ENCODE data around the gene SEC61B. TPM values are rescaled to one million over a fixed set of nuclear protein-coding genes. Genes with fewer than 3 reads are reported as not detected.

The SEC61B gene
- total RNA-seq, 4 donors from 2014 or later, result 41.0 to 99.0 (median 75.1) TPM

DNA sequence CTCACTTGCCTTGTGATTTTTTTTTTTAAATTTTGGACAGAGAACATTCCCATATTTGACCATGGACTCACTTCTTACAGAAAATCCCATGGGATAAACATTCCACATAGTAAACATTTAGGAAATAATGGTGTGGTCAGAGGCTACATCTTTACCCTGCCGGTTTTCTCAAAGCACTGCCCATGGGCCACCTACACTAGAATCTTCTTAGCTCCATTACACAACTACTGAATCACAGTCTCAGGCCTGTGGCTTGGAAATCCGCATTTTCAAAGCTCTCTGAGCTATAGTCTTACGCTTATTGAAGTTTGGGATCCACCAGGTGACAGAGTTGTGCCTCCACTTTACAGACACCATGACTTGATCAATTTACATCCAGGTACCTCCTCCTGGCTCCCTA is 39.7 kb upstream of the SEC61B start:
- H3K4me3 ChIP-seq, result no peak overlapping the region
- TF ChIP-seq EP300 (IDR thresholded peaks at IDR 0.05) (no peak), CTCF (IDR thresholded peaks at IDR 0.05) (no peak)
- WGBS, 2 donors, result 89 to 91% methylated on average over 3 of the region's 3 CpGs

DNA sequence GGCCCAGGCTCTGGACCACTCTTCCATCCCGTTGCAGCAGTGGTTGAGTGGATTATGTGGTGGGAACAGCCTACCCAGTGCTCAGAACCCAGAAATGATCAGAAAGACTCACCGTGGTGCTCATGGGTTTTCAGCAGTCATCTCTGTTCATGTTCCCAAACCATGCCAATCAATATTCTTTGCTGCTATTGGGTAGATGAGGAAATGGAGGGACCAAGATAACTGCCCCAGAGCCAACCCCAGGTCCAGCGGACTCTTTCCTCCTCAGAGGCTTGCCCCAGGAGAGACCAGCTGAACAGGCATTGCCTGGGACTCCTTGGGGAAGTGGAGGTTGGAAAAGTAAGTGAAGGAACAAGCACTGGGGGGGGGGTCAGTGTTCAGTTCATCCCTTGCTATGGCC is 38.5 kb upstream of the SEC61B start:
- no peaks in the 10 kb centered on the region for H3K27me3 ChIP-seq
- peaks cover 0 to 14% (median 0%) of the 10 kb centered on the region in 4 donors for H3K4me1 ChIP-seq
- no peaks in the 10 kb centered on the region for H3K36me3 ChIP-seq
- H3K9me3 ChIP-seq, result no peaks in the 10 kb centered on the region
- H3K27ac ChIP-seq, result peak overlapping the region in 1 of 4 donors; percentile 52
- no peak for DNase-seq (ENCODE audit: low spot score in 2 of 2)
- H3K4me3 ChIP-seq, result no peak overlapping the region
- no peak for TF ChIP-seq CTCF (IDR thresholded peaks at IDR 0.05)
- TF ChIP-seq EP300 (IDR thresholded peaks at IDR 0.05), result no peak
- TF ChIP-seq POLR2A (IDR thresholded peaks at IDR 0.05), result no peak
- WGBS, 2 donors, result 91 to 98% methylated on average over 3 of the region's 3 CpGs

More for the DNA sequence above, 39.7 kb upstream of the SEC61B start:
- no peak for DNase-seq (ENCODE audit: low spot score in 2 of 2)
- H3K4me1 ChIP-seq, result peaks cover 0 to 14% (median 0%) of the 10 kb centered on the region in 4 donors
- no peaks in the 10 kb centered on the region for H3K27me3 ChIP-seq
- H3K9me3 ChIP-seq, result no peaks in the 10 kb centered on the region
- no peak overlapping the region for H3K27ac ChIP-seq
- no peaks in the 10 kb centered on the region for H3K36me3 ChIP-seq

- Histone ChIP-seq H3K9me3 (no peaks in the 10 kb centered on the region), H3K36me3 (no peaks in the 10 kb centered on the region), H3K4me3 (peak overlapping the region in 1 of 4 donors; percentile 31), H3K4me1 (peaks cover 0 to 14% (median 0%) of the 10 kb centered on the region in 4 donors), H3K27me3 (no peaks in the 10 kb centered on the region), H3K27ac (peak overlapping the region in 2 of 4 donors; percentile 45 to 52)
- WGBS, 2 donors, result 31 to 33% methylated on average over 10 of the region's 10 CpGs
- TF ChIP-seq POLR2A (IDR thresholded peaks at IDR 0.05) (no peak), EP300 (IDR thresholded peaks at IDR 0.05) (no peak), CTCF (IDR thresholded peaks at IDR 0.05) (no peak)
- DNase-seq (ENCODE audit: low spot score in 2 of 2), result peak; percentile 18 to 24
Measured at GRCh38 chr9:99184110-99184474, 38.0 kb upstream of the SEC61B start.

DNA sequence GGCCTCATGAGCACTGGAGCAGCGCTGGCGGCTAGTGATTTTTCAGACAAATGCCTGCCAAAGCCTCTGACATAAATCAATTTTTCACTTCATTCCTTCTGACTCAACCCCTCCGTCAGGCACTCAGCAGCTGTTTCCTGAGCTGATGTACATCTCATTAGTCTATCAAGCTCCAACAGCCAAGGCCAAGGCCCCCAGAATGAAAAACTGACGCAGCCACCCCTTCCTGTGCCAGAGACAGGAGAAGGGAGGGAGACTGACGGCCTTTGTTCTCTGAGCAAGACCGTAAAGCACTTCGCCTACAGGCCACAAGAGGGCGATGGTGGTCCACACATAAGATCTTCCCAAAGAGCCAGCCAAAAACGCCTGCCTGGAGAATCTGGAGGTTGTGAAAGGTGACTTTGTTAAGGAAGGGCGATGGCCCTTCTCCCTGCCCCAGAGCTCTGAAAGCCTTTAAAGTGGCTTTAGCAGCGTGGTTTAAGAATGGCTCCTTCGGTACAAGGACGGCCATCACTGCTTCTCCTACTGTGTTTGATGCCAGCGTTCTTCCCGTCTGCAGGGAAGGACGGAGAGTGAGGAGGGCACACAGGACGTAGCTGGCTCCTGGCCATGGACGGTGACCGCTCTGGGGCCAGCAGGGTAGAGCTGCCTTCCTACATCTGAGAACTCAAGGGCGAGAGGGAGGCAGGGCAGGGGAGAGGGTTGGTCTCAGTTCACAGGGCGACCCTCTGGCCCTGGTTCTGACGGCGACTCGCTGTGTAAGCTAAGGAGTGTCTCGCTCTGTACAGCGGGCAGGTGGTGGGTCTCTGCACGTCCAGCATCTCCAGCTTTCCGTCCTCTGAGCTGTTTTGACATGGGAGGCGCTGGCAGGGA is 37.4 kb upstream of the SEC61B start:
- WGBS, 2 donors, result 24% methylated on average over 29 of the region's 29 CpGs
- no peaks in the 10 kb centered on the region for H3K36me3 ChIP-seq
- H3K27ac ChIP-seq, result peak overlapping the region in 2 of 4 donors; percentile 45 to 52
- no peaks in the 10 kb centered on the region for H3K9me3 ChIP-seq
- peak overlapping the region in 2 of 4 donors; percentile 27 to 31 for H3K4me3 ChIP-seq
- H3K4me1 ChIP-seq, result peaks cover 0 to 14% (median 0%) of the 10 kb centered on the region in 4 donors
- no peaks in the 10 kb centered on the region for H3K27me3 ChIP-seq
- TF ChIP-seq CTCF (IDR thresholded peaks at IDR 0.05) (peak; percentile 89 to 97 (median 91)), POLR2A (IDR thresholded peaks at IDR 0.05) (no peak), EP300 (IDR thresholded peaks at IDR 0.05) (peak in 1 of 2 donors; percentile 41)
- DNase-seq (ENCODE audit: low spot score in 2 of 2), result peak; percentile 94 to 98

DNA sequence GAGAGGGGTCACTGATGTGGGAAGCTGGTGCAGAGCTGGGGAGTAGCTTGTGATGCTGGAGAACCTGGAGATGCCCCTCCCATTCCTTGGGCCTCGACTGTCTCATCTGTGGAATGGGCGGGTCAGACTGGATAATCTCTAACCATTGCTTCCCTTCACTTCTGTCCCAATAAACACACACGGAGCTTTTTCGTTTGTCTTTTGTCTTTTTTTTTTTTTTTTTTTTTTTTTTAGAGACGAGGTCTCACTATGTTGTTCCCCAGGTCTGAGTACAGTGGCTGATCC is 36.8 kb upstream of the SEC61B start:
- no peak for DNase-seq (ENCODE audit: low spot score in 2 of 2)
- TF ChIP-seq EP300 (IDR thresholded peaks at IDR 0.05) (no peak), CTCF (IDR thresholded peaks at IDR 0.05) (no peak)
- Histone ChIP-seq H3K4me3 (no peak overlapping the region), H3K36me3 (no peaks in the 10 kb centered on the region), H3K4me1 (peaks cover 0 to 14% (median 0%) of the 10 kb centered on the region in 4 donors), H3K27me3 (no peaks in the 10 kb centered on the region), H3K9me3 (no peaks in the 10 kb centered on the region), H3K27ac (no peak overlapping the region)
- 91% methylated on average over 5 of the region's 5 CpGs for WGBS, 2 donors
